ENCODE data around the gene COBL. TPM values are rescaled to one million over a fixed set of nuclear protein-coding genes. Genes with fewer than 3 reads are reported as not detected.

Gene COBL
- total RNA-seq, 1 donor from 2014 or later: 0.05 TPM

- Mint-ChIP-seq H3K36me3 (ENCODE audit: low read depth) (peaks cover 14% of the 10 kb centered on the region), H3K4me3 (no peak overlapping the region), H3K4me1 (no peaks in the 10 kb centered on the region), H3K9me3 (peaks cover 10% of the 10 kb centered on the region), H3K27ac (ENCODE audit: unreplicated experiment) (no peak overlapping the region), H3K27me3 (ENCODE audit: low read depth) (no peaks in the 10 kb centered on the region)
- no peak for TF ChIP-seq CTCF (conservative IDR thresholded peaks at IDR 0.05)
- no peak for DNase-seq (ENCODE audit: low read depth, low spot score)
Observed at GRCh38 chr7:50976064-50976463, 340.5 kb downstream of the COBL start.

- peaks cover 12% of the 10 kb centered on the region for H3K36me3 Mint-ChIP-seq (ENCODE audit: low read depth)
Observed at GRCh38 chr7:50974240-50974639, 342.4 kb downstream of the COBL start.

GRCh38 chr7:50973814-50974213, 342.8 kb downstream of the COBL start:
- H3K36me3 Mint-ChIP-seq (ENCODE audit: low read depth): peaks cover 12% of the 10 kb centered on the region
- no peak overlapping the region for H3K4me3 Mint-ChIP-seq

More at GRCh38 chr7:50974240-50974639, 342.4 kb downstream of the COBL start:
- TF ChIP-seq CTCF (conservative IDR thresholded peaks at IDR 0.05): no peak
- Mint-ChIP-seq H3K27ac (ENCODE audit: unreplicated experiment) (no peak overlapping the region), H3K27me3 (ENCODE audit: low read depth) (no peaks in the 10 kb centered on the region), H3K4me1 (no peaks in the 10 kb centered on the region), H3K9me3 (peaks cover 7% of the 10 kb centered on the region), H3K4me3 (no peak overlapping the region)
- no peak for DNase-seq (ENCODE audit: low read depth, low spot score)

GRCh38 chr7:50970092-50970491, 346.5 kb downstream of the COBL start:
- Mint-ChIP-seq H3K27ac (ENCODE audit: unreplicated experiment) (no peak overlapping the region), H3K36me3 (ENCODE audit: low read depth) (peaks cover 7% of the 10 kb centered on the region), H3K27me3 (ENCODE audit: low read depth) (no peaks in the 10 kb centered on the region), H3K4me3 (no peak overlapping the region), H3K4me1 (no peaks in the 10 kb centered on the region), H3K9me3 (peaks cover 7% of the 10 kb centered on the region)
- no peak for DNase-seq (ENCODE audit: low read depth, low spot score)
- no peak for TF ChIP-seq CTCF (conservative IDR thresholded peaks at IDR 0.05)

More at GRCh38 chr7:50973814-50974213, 342.8 kb downstream of the COBL start:
- H3K4me1 Mint-ChIP-seq: no peaks in the 10 kb centered on the region
- no peaks in the 10 kb centered on the region for H3K27me3 Mint-ChIP-seq (ENCODE audit: low read depth)
- peaks cover 4% of the 10 kb centered on the region for H3K9me3 Mint-ChIP-seq
- no peak for TF ChIP-seq CTCF (conservative IDR thresholded peaks at IDR 0.05)
- no peak for DNase-seq (ENCODE audit: low read depth, low spot score)
- no peak overlapping the region for H3K27ac Mint-ChIP-seq (ENCODE audit: unreplicated experiment)

All from neural crest cell (in vitro differentiated cells).